Activated T-cell treated with anti-CD3 and anti-CD28 coated beads for 4 hours (primary cell): ENCODE measurements around the gene RIN2.

Experiments
- DNase-seq: peaks from one replicate; pipeline ENCODE4 v3.0.0-alpha.2; 2020

Gene RIN2

GRCh38 chr20:19765266-19765665 is 7.2 kb downstream of the RIN2 start:
- no peak for DNase-seq

GRCh38 chr20:19765913-19766312 is 7.9 kb downstream of the RIN2 start:
- no peak for DNase-seq

- no peak for DNase-seq
Measured at GRCh38 chr20:19767070-19767469, 9.0 kb downstream of the RIN2 start.

- no peak for DNase-seq
Measured at GRCh38 chr20:19768325-19768842, 10.3 kb downstream of the RIN2 start.

- DNase-seq = no peak
Measured at GRCh38 chr20:19769507-19769906, 11.4 kb downstream of the RIN2 start.

- no peak for DNase-seq
Measured at GRCh38 chr20:19770375-19770774, 12.3 kb downstream of the RIN2 start.

- no peak for DNase-seq
Measured at GRCh38 chr20:19771031-19771430, 13.0 kb downstream of the RIN2 start.

GRCh38 chr20:19773471-19773870 is 15.4 kb downstream of the RIN2 start:
- DNase-seq = no peak

- DNase-seq = no peak
Measured at GRCh38 chr20:19774135-19774933, 16.3 kb downstream of the RIN2 start.

GRCh38 chr20:19775353-19776253 is 17.5 kb downstream of the RIN2 start:
- no peak for DNase-seq

- DNase-seq = no peak
Measured at GRCh38 chr20:19777315-19777714, 19.3 kb downstream of the RIN2 start.

GRCh38 chr20:19777981-19778380 is 19.9 kb downstream of the RIN2 start:
- no peak for DNase-seq

- DNase-seq = no peak
Measured at GRCh38 chr20:19778404-19778803, 20.3 kb downstream of the RIN2 start.

GRCh38 chr20:19779634-19780033 is 21.6 kb downstream of the RIN2 start:
- no peak for DNase-seq

- DNase-seq = no peak
Measured at GRCh38 chr20:19780261-19780660, 22.2 kb downstream of the RIN2 start.

GRCh38 chr20:19781235-19781634 is 23.2 kb downstream of the RIN2 start:
- no peak for DNase-seq

GRCh38 chr20:19782669-19783068 is 24.6 kb downstream of the RIN2 start:
- DNase-seq = no peak

GRCh38 chr20:19783966-19784401 is 25.9 kb downstream of the RIN2 start:
- no peak for DNase-seq

- no peak for DNase-seq
Measured at GRCh38 chr20:19784511-19785172, 26.6 kb downstream of the RIN2 start.

GRCh38 chr20:19785173-19785982 is 27.3 kb downstream of the RIN2 start:
- no peak for DNase-seq

- no peak for DNase-seq
Measured at GRCh38 chr20:19785983-19786285, 27.9 kb downstream of the RIN2 start.

- DNase-seq = no peak
Measured at GRCh38 chr20:19786311-19786710, 28.3 kb downstream of the RIN2 start.

- DNase-seq = no peak
Measured at GRCh38 chr20:19787366-19787765, 29.3 kb downstream of the RIN2 start.
